Hematopoietic multipotent progenitor cell treated with erythropoietin and hydrocortisone succinate and interleukin-3 and kit ligand, for 15 days (in vitro differentiated cells): ENCODE data around the gene GJB2.
A peak's percentile ranks its signal among the peaks of the same experiment; 100 is the strongest.

ENCODE experiments used
- DNase-seq: peaks from one replicate; pipeline ENCODE4 v3.0.0-alpha.2; 2015; ENCODE audit warnings: low spot score

Gene GJB2

DNA sequence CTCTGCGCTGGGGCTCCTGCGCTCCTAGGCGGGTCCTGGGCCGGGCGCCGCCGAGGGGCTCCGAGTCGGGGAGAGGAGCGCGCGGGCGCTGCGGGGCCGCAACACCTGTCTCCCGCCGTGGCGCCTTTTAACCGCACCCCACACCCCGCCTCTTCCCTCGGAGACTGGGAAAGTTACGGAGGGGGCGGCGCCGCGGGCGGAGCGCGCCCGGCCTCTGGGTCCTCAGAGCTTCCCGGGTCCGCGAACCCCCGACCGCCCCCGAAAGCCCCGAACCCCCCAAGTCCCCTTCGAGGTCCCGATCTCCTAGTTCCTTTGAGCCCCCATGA lies at the start of gene GJB2:
Gene GJB2, minus strand, starts transcription at position 103 of the 326 bp plus-strand sequence. CDS start 3,357 bp downstream, outside the sequence.
- DNase-seq: no peak

DNA sequence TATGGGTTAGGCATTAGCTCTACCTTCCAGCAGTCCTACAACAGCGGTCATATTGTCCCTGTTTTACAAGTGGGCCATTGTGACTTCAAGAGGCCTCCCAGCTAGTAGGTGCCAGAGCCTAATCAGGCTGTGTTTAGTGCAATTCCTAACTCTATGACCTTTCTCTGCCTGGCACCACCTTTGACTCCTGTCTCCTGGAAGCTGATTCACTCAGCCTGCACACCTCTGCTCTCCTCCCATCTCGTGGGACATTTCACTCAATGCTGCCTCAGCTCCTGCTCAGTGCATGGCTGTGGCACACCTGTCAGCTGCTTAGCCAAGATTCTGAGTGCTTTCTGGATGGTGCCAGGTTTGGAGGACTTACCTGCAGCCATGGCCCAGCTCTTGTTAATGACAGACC lies 48.9 kb upstream of the GJB2 start:
- DNase-seq: no peak

DNA sequence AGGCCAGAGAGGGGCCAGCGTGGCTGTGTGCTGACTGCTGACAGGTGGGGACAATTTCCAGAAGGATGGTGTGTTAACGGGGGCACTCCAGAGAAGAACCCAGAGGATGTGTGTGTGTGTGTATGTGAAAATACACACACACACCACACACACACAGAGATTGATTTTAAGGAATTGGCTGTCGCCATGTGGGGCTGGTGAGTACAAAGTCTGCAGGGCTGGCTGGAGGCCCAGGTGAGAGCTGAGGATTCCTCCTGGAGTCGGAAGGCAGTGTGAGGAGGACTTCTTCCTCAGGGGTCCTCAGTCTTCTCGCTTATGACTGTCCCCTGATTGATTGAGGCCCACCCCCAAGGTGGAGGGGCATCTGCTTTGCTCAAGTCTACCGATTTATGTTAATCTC lies 47.0 kb upstream of the GJB2 start:
- no peak for DNase-seq

DNA sequence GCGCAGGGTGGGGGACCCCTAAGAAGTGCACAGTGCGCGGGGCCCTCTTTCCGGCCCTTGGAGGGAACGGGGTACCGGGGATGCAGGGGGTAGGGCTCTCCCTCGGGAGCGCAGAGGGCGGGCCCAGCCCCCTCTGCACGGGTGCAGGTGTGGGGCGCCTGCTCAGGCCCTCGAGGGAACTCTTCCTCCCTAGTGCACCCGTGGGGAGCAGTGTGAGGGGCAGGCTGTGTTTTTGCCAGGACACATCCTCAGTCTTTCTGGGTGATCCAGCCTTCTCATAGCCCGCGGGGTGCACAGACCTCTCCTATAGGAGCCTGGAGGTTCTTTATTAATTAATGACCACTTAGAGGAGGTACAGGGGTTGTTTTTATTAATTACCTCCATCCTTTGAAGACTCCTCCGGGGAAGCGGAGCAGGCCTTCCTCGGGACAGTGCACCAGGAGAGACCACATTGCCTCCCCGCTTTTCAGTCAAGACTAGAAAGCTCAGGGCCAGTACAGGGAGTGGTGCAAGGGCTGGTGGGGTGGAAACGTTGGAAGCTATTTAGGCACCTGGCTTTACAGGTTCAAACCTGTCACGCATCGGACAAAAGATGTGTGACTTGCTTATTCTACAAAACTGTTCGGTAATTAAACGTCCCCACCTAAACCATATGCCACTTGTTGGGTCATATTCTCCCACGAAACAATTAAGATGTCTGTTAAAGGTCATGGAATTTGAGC lies 40.0 kb upstream of the GJB2 start:
- no peak for DNase-seq

DNA sequence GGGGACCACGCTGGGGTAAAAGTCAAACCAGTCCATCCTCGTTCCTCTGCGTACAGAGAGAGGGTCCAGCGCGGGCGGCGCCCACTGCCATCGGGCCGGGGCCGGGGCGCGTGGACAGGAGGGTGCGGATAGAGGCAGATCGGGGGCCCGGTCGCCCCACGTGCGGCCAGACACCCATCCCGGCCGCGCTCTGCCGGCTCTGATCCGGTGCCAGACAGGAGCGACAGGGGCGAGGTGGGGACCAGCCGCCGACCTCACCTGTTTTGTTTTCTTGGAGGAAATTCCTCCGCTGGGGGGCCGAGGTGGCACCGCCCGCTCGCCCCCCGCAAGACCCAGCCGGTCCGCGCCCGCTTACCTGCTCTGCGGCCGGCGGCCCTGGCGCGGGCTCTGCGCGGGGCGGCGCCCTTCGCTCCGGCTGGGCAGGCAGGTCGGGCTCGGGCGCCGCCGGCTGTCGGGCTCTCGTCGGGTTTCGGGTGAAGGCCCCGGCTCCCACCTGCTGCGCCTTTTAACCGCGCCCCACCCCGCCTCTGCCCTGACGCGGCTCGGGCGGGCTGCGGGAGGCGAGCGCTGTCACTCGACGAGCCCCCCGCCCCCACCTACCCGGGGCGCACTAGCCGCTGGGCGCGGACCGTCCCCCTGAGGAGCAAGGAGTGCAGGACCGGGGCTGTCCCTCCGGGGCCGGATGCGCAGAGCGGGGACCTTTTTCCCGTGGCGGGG lies 39.3 kb upstream of the GJB2 start, which contains the start of gene GJB6:
Gene GJB6, minus strand, starts transcription at position 481 of the 717 bp plus-strand sequence. CDS start 8,839 bp downstream, outside the sequence.
- no peak for DNase-seq

DNA sequence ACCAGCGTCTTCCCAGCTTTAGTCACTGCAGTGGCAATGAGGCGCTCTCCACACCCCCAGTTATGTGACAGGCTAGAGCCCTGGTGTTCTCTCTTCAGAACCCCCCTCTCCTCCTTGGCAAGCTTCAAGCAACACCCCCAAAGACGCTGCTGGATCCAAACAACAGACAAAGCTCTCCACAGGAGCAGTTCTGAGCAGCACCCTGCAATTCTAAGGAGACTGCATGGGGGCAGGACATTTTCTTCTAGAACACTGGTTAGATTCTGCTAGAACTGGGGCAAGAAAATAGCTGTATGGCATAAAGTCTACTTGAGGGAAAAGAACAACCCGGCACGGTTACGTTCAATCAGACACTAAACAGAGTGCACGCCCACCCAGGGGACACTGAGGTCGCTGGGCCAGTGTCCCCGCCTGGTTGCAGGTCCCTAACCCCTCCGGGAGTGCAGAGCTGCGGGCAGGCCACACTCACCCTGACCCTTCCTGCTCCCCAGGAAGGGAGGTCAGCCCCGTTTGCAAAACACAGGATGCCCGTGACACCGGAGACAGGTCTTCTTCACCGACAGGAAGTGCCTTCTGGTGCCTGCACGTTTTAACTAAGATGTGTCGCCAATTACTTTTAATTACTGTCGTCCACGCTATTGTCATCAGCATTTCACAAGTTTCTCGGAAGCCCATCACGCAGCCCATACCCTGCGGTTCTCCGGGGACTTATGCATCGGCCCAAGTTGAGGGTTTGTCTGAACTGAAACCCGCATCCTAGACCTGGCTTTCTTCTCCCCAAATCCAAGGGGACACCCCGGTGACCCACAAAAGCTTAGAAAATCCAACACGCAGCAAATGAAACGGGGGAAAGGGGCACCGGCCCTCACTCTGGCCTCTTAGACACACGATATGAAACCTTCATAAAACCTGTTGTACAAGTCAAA lies 38.4 kb upstream of the GJB2 start:
- no peak for DNase-seq

DNA sequence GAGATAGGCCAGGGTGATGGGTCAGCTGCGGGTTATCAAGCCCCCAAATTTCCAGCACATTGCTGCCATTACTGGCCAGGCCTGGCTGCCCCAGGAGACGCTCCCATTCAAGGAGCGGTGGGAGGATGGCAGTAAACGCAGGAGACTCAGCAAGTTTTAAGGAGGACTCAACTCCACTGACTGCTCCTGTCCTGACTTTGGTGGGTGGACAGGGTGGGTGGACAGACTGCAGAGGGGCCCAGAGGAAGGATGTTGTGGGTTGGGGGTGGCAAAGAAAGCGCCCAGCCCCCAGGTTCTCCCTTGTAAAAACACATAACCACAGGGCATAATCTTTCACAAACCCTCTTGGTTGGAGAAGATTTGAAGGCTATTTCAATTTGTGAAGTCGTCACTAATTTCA lies 35.0 kb upstream of the GJB2 start:
- no peak for DNase-seq

DNA sequence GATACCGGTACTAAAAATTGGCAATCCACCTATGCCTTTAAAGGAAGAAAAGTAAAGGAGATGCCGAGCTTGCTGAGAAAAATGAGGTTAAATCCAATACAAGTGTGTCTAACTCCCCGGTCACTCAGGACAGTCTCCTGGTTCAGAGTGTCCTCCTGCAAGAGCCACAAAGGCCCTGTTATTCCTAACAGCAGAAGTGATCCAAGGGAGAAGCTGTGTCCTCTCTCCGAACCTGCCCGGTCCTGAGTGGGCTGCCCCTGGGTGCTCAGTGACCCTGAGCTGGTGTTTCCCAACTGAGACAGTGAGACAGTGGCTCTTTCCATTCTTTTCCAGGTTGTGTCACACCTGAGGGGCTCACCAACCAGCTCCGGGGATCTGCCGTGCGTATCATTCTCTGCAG lies 34.5 kb upstream of the GJB2 start:
- DNase-seq: no peak

DNA sequence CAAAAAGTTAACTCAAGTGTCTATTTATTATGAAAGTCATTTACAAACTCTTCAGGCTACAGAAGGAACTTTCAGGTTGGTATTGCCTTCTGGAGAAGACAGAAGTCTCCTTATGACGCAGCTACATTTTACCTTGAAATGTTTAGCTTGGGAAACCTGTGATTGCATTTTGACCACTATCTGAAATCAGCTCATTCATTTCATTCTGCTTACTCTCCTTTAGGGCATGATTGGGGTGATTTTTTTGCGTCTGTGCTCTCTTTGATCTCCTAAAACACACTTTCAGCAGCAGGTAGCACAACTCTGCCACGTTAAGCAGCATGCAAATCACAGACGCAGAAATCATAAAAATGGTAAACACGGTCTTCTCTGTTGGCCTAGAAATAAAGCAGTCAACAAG lies 29.8 kb upstream of the GJB2 start:
- DNase-seq: no peak

DNA sequence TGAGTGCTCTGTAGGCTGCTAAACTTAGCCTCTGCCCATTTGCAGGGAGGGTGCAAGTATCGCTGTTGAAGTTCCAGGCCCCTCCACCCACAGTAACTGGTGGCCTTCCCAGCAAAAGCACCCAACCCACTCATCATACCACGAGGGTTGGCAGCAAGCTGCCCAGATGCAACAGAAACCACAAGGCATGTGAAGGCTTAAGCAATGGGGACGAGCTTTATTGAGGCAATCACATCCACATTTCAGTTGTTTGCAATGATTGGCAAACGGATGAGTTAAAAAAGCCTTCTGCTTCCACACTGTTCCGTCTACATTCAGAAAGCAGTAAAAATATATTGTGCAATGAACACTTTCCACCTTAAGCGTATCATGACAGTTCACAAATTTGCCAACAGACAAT lies 29.0 kb upstream of the GJB2 start:
- no peak for DNase-seq

DNA sequence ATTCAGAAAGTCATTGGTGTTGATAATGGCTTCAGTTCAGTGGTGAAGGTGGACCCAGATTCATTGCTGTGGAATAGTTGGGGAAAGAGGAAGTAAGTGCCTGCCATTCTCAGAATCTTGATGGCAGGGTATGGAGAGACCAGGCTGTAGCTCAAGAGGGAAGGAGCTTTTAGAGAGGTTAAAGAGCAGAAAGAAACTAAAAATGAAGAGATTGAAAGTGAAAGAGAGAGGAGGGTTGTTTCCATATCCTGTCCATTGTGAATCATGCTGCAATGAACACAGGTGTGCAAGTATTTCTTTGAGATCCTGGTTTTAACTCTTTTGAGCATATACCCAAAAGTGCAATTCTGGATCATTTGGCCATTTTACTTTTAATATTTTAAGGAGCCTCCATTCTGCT lies 26.8 kb upstream of the GJB2 start:
- DNase-seq: no peak

DNA sequence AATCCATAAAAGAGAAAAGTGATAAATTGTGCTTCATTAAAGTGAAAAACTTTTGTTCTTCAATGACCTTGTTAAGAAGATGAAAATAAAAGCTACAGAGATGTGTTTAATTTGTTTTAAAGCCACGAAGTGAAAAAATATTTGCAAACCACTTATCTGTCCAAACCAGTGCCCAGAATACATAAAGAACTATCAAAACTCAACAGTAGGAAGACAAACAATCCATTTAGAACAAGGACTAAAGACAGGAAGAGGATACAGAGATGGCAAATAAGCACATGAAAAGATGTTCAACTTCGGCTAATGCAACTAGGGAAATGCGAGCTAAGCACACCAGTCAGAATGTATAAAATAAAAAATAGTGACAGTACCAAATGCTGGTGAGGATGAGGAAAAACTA lies 24.4 kb upstream of the GJB2 start:
- no peak for DNase-seq

DNA sequence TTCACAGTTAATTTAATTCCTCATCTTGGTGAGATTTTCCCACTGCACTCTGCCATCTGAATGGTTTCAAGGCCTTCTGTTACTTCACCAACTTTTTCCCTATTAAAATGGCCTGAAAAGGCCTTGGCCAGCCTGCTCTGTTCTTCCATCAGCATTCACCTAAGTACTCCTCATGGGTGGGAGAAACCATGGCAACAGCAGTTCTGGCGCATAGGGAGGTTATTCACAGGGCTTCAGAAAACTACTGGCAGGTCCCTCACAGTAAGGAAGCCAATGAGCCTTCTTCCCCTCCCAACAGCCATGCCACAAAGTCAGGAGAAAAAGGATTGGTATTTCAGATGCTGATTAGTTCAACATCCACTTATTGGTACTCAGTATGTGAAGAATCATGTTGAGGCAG lies 17.2 kb upstream of the GJB2 start:
- DNase-seq: no peak

DNA sequence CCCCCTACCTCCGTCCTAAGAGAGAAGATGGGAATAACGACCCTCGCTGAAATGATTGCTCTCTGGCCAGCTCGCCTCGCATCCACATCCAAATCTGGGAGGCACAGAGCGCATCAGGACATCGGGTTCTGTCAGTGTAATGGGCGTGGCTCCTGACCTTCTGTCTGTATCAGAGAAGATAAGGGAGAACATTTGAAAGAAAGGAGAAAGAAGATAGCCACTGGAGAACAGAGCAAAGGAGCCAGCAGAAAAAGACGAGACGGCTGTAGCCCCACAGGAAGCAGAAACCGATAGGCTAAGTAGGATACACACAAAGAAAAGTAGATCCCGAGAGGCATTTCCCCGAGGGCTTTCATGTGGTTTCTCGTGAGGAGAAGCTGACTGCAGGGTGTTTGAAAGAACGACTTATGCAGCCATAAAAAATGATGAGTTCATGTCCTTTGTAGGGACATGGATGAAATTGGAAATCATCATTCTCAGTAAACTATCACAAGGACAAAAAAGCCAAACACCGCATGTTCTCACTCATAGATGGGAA lies 14.0 kb upstream of the GJB2 start:
- DNase-seq: no peak

DNA sequence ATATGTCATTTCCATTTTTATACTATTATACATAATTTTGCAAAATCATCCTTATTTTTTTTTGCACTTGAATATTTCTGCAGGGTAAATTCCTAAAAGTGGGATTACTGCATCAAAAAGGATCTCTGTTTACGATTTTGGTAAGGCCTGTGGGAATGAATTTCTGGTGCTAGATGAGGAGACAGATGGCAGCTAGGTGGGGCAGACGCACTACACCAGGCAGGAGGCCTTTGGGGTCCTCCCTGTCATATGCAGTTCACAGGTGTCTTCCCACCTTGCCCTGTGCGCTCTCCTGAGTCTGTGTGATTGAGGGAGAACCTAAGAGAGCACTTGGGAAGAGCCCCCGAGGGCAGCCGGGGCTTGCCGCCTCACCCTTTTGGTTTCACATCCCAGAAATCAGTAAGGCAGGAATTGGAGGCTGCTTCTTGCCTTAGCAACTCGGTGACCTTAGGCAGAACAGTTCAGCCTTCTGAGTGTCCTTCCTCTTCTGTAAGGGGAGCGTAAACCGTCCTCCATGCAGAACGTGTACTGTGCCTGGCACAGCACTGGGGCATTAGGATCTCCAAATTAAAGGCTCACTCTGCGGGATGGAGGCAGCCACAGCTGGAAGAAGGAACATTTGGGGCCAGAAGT lies 13.4 kb upstream of the GJB2 start:
- DNase-seq: no peak

DNA sequence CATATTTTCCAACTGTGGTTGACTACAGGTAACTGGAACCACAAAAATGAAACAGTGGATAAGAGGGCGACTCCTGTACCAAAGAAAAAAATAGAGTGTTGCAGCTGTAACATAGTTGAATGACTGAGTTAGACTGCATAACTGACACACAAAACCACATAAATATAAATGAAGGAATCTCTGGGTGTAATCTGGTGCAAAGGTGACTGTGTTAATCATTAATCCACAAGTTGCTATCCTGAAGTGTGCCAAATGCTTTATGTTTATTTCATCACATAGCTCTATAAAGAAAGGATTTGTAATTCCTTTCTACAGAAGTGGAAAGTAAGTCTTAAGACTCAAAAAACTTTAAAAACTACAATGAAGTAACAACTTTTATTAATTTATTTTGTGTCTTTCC lies 6.0 kb upstream of the GJB2 start:
- DNase-seq: no peak

DNA sequence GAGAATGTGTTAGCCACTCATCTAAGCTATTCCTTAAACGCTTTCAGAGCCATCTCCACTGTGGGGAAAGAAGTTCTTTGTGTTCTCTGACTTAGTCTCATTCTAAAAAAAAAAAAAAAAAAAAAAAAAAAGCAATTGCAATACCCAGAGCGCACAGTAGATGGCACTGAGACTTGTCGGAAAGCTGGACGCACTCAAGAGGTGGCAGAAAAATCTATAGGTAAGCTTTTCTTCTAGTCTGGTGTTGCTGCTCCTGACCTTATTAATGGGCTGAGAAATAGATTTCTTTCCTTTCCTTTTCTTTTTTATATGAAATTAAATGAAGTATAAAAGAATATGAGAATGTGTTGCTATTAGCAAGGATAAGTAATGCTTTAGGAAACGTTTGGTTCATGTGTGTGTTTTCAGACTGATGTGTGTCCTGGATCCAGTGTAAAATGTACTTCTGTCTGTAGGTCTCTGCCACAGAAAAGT lies 4.7 kb upstream of the GJB2 start:
- peak; percentile 47 for DNase-seq

DNA sequence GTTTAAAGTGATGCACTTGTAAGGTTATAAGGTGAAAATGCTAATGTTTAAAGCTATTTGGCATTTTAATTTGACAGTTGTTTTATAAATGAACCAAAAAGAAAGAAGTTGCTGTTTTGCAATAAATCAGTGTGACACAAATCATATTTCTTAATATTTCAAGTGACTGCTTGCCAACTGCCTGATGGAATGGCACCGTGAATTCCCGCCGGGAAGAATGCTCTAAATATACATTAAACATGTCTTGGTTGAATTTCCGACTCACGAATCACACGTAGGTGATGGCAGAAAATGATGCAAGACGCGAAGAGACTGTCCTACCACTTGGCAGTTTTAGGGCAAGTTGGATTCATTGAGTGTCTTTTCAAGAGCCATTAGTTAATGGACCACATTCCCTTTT lies 3.1 kb upstream of the GJB2 start:
- no peak for DNase-seq

DNA sequence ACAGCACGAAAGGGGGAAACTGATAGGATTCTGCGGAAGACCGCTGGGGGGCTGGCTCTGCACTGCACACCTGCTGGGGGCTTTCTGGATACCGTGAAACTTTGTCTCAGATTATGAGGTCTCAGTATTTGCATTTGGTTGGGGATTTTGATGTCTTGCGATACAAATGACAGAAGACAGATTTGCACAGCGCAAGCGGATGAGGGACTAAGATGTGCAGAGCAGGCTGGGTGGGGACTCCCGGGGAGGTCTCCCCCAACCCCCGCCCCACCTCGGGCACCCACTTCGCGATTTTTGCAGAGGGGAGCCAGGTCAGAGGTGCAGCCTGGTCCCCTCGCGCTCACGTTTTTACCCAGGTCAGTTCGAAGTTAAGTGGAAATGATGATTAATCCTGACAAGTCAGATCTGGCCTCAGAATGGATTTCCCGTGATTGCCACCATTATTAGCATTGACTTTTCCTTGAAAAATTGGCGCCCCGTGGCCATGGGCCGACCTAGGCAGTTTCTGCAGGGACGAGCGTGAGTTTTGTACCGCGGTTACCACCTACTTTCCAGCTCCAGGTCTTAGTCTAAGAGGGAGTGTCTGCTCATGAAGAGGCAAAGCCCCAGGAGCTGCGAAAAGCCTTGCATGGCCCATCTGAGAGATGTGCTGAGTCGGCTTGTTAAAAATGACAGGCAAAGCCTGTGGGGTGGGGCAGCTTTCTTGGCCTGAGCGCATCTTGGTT lies 1.3 kb upstream of the GJB2 start:
- DNase-seq: no peak

DNA sequence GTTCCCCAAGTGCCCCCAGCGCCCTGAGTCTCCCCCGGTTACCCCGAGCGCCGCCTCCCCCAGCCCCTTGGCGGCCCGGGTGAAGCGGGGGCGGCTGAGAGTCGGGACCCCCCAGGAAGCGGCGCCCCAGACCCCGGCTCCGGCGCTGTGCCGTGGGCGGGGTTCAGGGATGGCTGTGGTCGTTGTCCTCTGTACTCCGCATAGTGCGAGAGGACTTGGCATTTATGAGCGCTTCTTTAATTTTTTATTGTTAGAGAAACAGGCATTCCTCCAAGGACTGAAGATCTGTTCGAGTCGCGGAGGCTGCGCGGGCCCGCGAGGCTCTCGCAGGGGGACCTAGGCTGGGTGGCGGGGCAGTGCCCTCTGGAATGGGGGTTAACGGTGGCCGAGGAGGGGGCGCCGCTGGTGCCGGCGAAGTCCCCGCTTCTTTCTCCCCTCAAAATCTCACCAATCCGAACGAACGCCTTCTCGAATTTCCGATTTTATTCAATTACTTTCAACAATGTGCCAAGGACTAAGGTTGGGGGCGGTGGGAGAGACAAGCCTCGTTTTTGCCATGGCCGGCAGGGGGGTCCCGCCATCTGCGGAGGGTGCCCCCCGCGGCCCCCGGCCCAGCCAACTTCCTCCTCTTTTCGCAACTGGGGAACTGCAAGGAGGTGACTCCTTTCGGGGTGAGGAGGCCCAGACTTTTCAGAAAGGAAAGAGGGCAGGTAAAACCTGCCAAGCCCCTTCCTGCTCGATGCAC lies 596 bp upstream of the GJB2 start:
- no peak for DNase-seq
